H1 (cell line): ENCODE data around the gene SBNO1. TPM values are rescaled to one million over a fixed set of nuclear protein-coding genes. Genes with fewer than 3 reads are reported as not detected.

ENCODE experiments used
- CTCF ChIA-PET: fragments of 300-600 bp; sonication (Branson Sonifier 250); formaldehyde crosslinking; loops from one replicate; lab custom pipeline; 2021; ENCODE audit not compliant: partially characterized antibody; lab: Charles Lee
- POLR2A ChIA-PET: fragments of 300-600 bp; sonication (Branson Sonifier 250); formaldehyde crosslinking; loops from one replicate; lab custom pipeline; 2021; ENCODE audit warnings: inconsistent platforms; ENCODE audit not compliant: partially characterized antibody; lab: Charles Lee
- DNase-seq, 2 experiments: peaks; one replicate each; pipeline versions ENCODE4 v3.0.0 to v3.0.0-alpha.2; 2010 to 2022; ENCODE audit warnings: low spot score in 2 of 2, low read depth in 1 of 2, mixed read lengths in 1 of 2
- FAIRE-seq: peaks from 2 replicates; lab custom pipeline; 2011; peaks lifted over from hg19 to GRCh38; lab: Jason Lieb, UNC
- H2AFZ ChIP-seq: 2 replicates; pipeline ENCODE4 v1.8.1; 2012; ENCODE audit warnings: low read length, inconsistent platforms
- H2AK5ac ChIP-seq: 2 replicates; pipeline ENCODE4 v1.6.1; 2013; ENCODE audit warnings: low read depth, low read length
- H2BK120ac ChIP-seq: replicated peaks from 2 replicates; pipeline ENCODE3; 2013; ENCODE audit warnings: low read depth, low read length, inconsistent platforms
- H2BK12ac ChIP-seq: 2 replicates; pipeline ENCODE4 v1.6.1; 2013; ENCODE audit warnings: low read depth, low read length
- H2BK15ac ChIP-seq: 2 replicates; pipeline ENCODE4 v1.6.1; 2013; ENCODE audit warnings: low read length
- H2BK20ac ChIP-seq: 2 replicates; pipeline ENCODE4 v1.6.1; 2013; ENCODE audit warnings: low read length
- H2BK5ac ChIP-seq: 2 replicates; pipeline ENCODE4 v1.6.1; 2013; ENCODE audit warnings: low read depth, low read length
- H3K14ac ChIP-seq: 2 replicates; pipeline ENCODE4 v1.6.1; 2013; ENCODE audit warnings: inconsistent platforms; ENCODE audit not compliant: insufficient read length
- H3K18ac ChIP-seq: 2 replicates; pipeline ENCODE4 v1.6.1; 2013; ENCODE audit warnings: low read length; ENCODE audit errors: extremely low read depth
- H3K23ac ChIP-seq: 2 replicates; pipeline ENCODE4 v1.6.1; 2013; ENCODE audit warnings: inconsistent platforms; ENCODE audit not compliant: insufficient read length
- H3K23me2 ChIP-seq: 2 replicates; pipeline ENCODE4 v1.6.1; 2013; ENCODE audit warnings: low read depth, low read length
- H3K27ac ChIP-seq: 2 replicates; pipeline ENCODE4 v1.6.1; 2011; ENCODE audit warnings: low read depth, low read length, inconsistent platforms
- H3K27me3 ChIP-seq, 4 experiments: replicated peaks in 1 of 4; 1 replicate in 1 of 4; 2 replicates in 3 of 4; pipeline versions ENCODE4 v1.6.1 to v1.8.1; 2011 to 2013; ENCODE audit warnings: low read length in 3 of 4, mild to moderate bottlenecking in 3 of 4, inconsistent platforms in 2 of 4, mixed read lengths in 2 of 4, moderate library complexity in 1 of 4; ENCODE audit not compliant: control insufficient read depth in 3 of 4, insufficient read depth in 3 of 4; ENCODE audit errors: extremely low read depth in 1 of 4
- H3K36me3 ChIP-seq, 4 experiments: 2 replicates each; pipeline versions ENCODE4 v1.6.1 to v1.8.1; 2011 to 2013; ENCODE audit warnings: mild to moderate bottlenecking in 4 of 4, low read length in 3 of 4, moderate library complexity in 2 of 4, control low read depth in 1 of 4, inconsistent platforms in 1 of 4; ENCODE audit not compliant: insufficient read depth in 4 of 4, control insufficient read depth in 2 of 4
- H3K4ac ChIP-seq: replicated peaks from 2 replicates; pipeline ENCODE3; 2013; ENCODE audit warnings: low read length, low read depth, mixed read lengths, inconsistent platforms; ENCODE audit not compliant: insufficient read length
- H3K4me1 ChIP-seq, 4 experiments: replicated peaks in 1 of 4; 1 replicate in 1 of 4; 2 replicates in 3 of 4; pipeline versions ENCODE4 v1.6.1 to v1.8.1; 2011 to 2013; ENCODE audit warnings: low read length in 3 of 4, inconsistent platforms in 2 of 4, mixed read lengths in 1 of 4; ENCODE audit not compliant: insufficient read depth in 4 of 4, control insufficient read depth in 3 of 4
- H3K4me2 ChIP-seq, 2 experiments: 2 replicates each; pipeline versions ENCODE4 v1.6.1 to v1.8.1; 2011 to 2013; ENCODE audit warnings: low read depth in 2 of 2, low read length in 2 of 2, control low read depth in 1 of 2, inconsistent platforms in 1 of 2, mild to moderate bottlenecking in 1 of 2; ENCODE audit not compliant: insufficient read depth in 1 of 2
- H3K4me3 ChIP-seq, 4 experiments: fragments of 200-600, 300-600 bp in 1 of 4; sonication (generic), shearing (Covaris generic), sonication (Bioruptor Twin) in 1 of 4; 2 replicates each; pipeline versions ENCODE4 v1.5.1 to v1.8.1; 2011 to 2016; ENCODE audit warnings: low read length in 4 of 4, low read depth in 3 of 4, control low read depth in 2 of 4, inconsistent platforms in 2 of 4, mild to moderate bottlenecking in 2 of 4, mixed read lengths in 1 of 4, moderate library complexity in 1 of 4; ENCODE audit not compliant: insufficient read depth in 2 of 4; ENCODE audit errors: extremely low read depth in 1 of 4
- H3K56ac ChIP-seq: replicated peaks from 2 replicates; pipeline ENCODE3; 2013; ENCODE audit warnings: low read depth, mild to moderate bottlenecking, mixed read lengths, low read length, inconsistent platforms; ENCODE audit not compliant: insufficient read length
- H3K79me1 ChIP-seq: 2 replicates; pipeline ENCODE4 v1.6.1; 2013; ENCODE audit warnings: low read depth, low read length, control low read depth
- H3K79me2 ChIP-seq, 2 experiments: 2 replicates each; pipeline versions ENCODE4 v1.6.1 to v1.8.1; 2012 to 2013; ENCODE audit warnings: low read length in 2 of 2, mild to moderate bottlenecking in 2 of 2, inconsistent platforms in 1 of 2; ENCODE audit not compliant: insufficient read depth in 2 of 2, control insufficient read depth in 1 of 2
- H3K9ac ChIP-seq, 4 experiments: replicated peaks in 1 of 4; 1 replicate in 1 of 4; 2 replicates in 3 of 4; pipeline versions ENCODE4 v1.6.1 to v1.8.1; 2011 to 2013; ENCODE audit warnings: low read depth in 3 of 4, low read length in 3 of 4, control low read depth in 2 of 4, mild to moderate bottlenecking in 2 of 4, moderate library complexity in 2 of 4, inconsistent platforms in 1 of 4; ENCODE audit errors: extremely low read depth in 1 of 4
- H3K9me3 ChIP-seq, 2 experiments: 2 replicates each; pipeline versions ENCODE4 v1.6.1 to v1.8.1; 2012 to 2013; ENCODE audit warnings: mild to moderate bottlenecking in 2 of 2, moderate library complexity in 2 of 2, control low read depth in 1 of 2, inconsistent platforms in 1 of 2, low read depth in 1 of 2, low read length in 1 of 2, mixed read lengths in 1 of 2; ENCODE audit not compliant: insufficient read depth in 2 of 2
- H4K20me1 ChIP-seq, 2 experiments: replicated peaks in 1 of 2; 2 replicates each; pipeline versions ENCODE3 to v1.8.1; 2011 to 2013; ENCODE audit warnings: inconsistent platforms in 2 of 2, low read length in 2 of 2, mild to moderate bottlenecking in 1 of 2; ENCODE audit not compliant: insufficient read depth in 2 of 2, control insufficient read depth in 1 of 2
- H4K5ac ChIP-seq: 2 replicates; pipeline ENCODE4 v1.6.1; 2013; ENCODE audit warnings: low read length, low read depth, mixed read lengths, inconsistent platforms; ENCODE audit not compliant: insufficient read length
- H4K8ac ChIP-seq: 2 replicates; pipeline ENCODE4 v1.8.0; 2013; ENCODE audit warnings: mild to moderate bottlenecking, moderate library complexity, low read length, inconsistent platforms; ENCODE audit not compliant: insufficient read depth; ENCODE audit errors: extremely low read depth
- H4K91ac ChIP-seq: replicated peaks from 2 replicates; pipeline ENCODE3; 2013; ENCODE audit warnings: low read length, mixed read lengths, inconsistent platforms; ENCODE audit not compliant: insufficient read length
- ASH2L ChIP-seq: fragments of 200-600, 300-600 bp; sonication (generic); IDR thresholded peaks from one replicate; pipeline ENCODE4 v1.7.1; 2017; ENCODE audit warnings: low read length
- CBX8 ChIP-seq: fragments of 300-800, 300-1000 bp; sonication (generic); IDR thresholded peaks from 2 replicates; pipeline ENCODE4 v1.7.1; 2016; ENCODE audit warnings: low read depth, low read length, borderline replicate concordance
- CHD2 ChIP-seq: IDR thresholded peaks from 2 replicates; pipeline ENCODE4 v1.6.1; 2012; ENCODE audit warnings: low read length, improper control_type of control experiment
- EP300 ChIP-seq, 2 experiments: IDR thresholded peaks; 1 replicate in 1 of 2; 2 replicates in 1 of 2; pipeline ENCODE4 v1.6.1; 2011 to 2012; ENCODE audit warnings: low read depth in 2 of 2, low read length in 2 of 2, mild to moderate bottlenecking in 2 of 2, borderline replicate concordance in 1 of 2, inconsistent platforms in 1 of 2, moderate library complexity in 1 of 2
- HDAC2 ChIP-seq, 2 experiments: fragments of 300-600 bp in 1 of 2; sonication (generic) in 1 of 2; IDR thresholded peaks; 2 replicates each; pipeline ENCODE4 v1.6.1; 2011 to 2012; ENCODE audit warnings: low read depth in 2 of 2, low read length in 2 of 2, mild to moderate bottlenecking in 2 of 2, moderate library complexity in 2 of 2, borderline replicate concordance in 1 of 2, inconsistent platforms in 1 of 2
- HDAC6 ChIP-seq: IDR thresholded peaks from one replicate; pipeline ENCODE4 v1.7.1; 2012; ENCODE audit warnings: low read depth, mild to moderate bottlenecking, inconsistent platforms, low read length, moderate library complexity
- MAFK ChIP-seq: IDR thresholded peaks from 2 replicates; pipeline ENCODE4 v1.6.1; 2012; ENCODE audit warnings: low read depth, mild to moderate bottlenecking, improper control_type of control experiment, low read length
- POLR2A ChIP-seq, 2 experiments: IDR thresholded peaks; 1 replicate in 1 of 2; 2 replicates in 1 of 2; pipeline ENCODE4 v1.6.1; 2011; ENCODE audit warnings: low read depth in 2 of 2, low read length in 2 of 2, mild to moderate bottlenecking in 2 of 2; ENCODE audit errors: control extremely low read depth in 1 of 2
- POLR2AphosphoS5 ChIP-seq: IDR thresholded peaks from 2 replicates; pipeline ENCODE4 v1.6.1; 2011; ENCODE audit warnings: low read depth, low read length
- SP2 ChIP-seq: IDR thresholded peaks from 2 replicates; pipeline ENCODE4 v1.6.1; 2012; ENCODE audit warnings: mild to moderate bottlenecking, low read length, inconsistent platforms
- SP4 ChIP-seq: IDR thresholded peaks from 2 replicates; pipeline ENCODE4 v1.6.1; 2012; ENCODE audit warnings: low read length, inconsistent platforms
- TBP ChIP-seq: IDR thresholded peaks from 2 replicates; pipeline ENCODE4 v1.6.1; 2011; ENCODE audit warnings: low read depth, low read length, improper control_type of control experiment
- WGBS, 2 experiments: shearing (Covaris generic) in 1 of 2; methylation state at CpG; one replicate each; pipeline versions ENCODE4 v1.1.6 to v1.1.7; 2013 to 2015; ENCODE audit warnings: low lambda C conversion rate in 2 of 2, mixed read lengths in 2 of 2, inconsistent platforms in 1 of 2, low coverage in 1 of 2, missing lambda C conversion rate in 1 of 2; ENCODE audit not compliant: insufficient replicate concordance in 2 of 2, insufficient coverage in 1 of 2, insufficient read length in 1 of 2; ENCODE audit errors: extremely low coverage in 1 of 2, missing lambda C conversion rate in 1 of 2; 5-methylcytosine and 5-hydroxymethylcytosine counted together
- polyA plus RNA-seq, 7 experiments: library from polyadenylated mRNA; depleted of rRNA in 3 of 7; stranded (reverse) in 5 of 7; unstranded in 2 of 7; fragments of >200 nt in 5 of 7; fragments of 200-250 nt in 2 of 7; gene quantifications; 1 replicate in 5 of 7; 2 replicates in 1 of 7; 4 replicates in 1 of 7; pipeline versions ENCODE4 v1.2.1 to v1.2.3, GENCODE V29; 2011 to 2013; ENCODE audit warnings: missing spikeins in 2 of 7, mixed read lengths in 2 of 7
- total RNA-seq: library from RNA; stranded (reverse); fragmentation: NEBNext Ultra II Directional; extraction: Animal tissue kit (Norgen Biotek cat#: 25700); gene quantifications from 2 replicates; pipeline ENCODE4 v1.2.1, GENCODE V29; 2021

The SBNO1 gene
- total and polyA plus RNA-seq, 2 of the 8 experiments (the other 6 are each of a cell fraction or from before 2014, with no cell fraction given) = 6.7 to 57.7 TPM

GRCh38 chr12:123363740-123364531, 711 bp downstream of the SBNO1 start:
- H3K79me2 ChIP-seq = peaks cover 40 to 55% of the 10 kb centered on the region in 2 experiments
- peak overlapping the region; percentile 85 to 92 (median 90) for H3K4me3 ChIP-seq
- peak overlapping the region; percentile 83; the same call in 1 of the 2 replicates for H3K18ac ChIP-seq
- DNase-seq (peak in 1 of 2 experiments; percentile 55), FAIRE-seq (no peak)
- H2BK15ac ChIP-seq = no peak overlapping the region
- no peaks in the 10 kb centered on the region for H3K27me3 ChIP-seq
- no peak overlapping the region for H2BK12ac ChIP-seq
- peaks cover 3 to 8% of the 10 kb centered on the region in 2 experiments for H4K20me1 ChIP-seq
- no peak overlapping the region for H4K91ac ChIP-seq
- H3K23me2 ChIP-seq = peaks cover 4% of the 10 kb centered on the region
- H3K27ac ChIP-seq = peak overlapping the region; percentile 54
- H3K4ac ChIP-seq = no peak overlapping the region
- H3K56ac ChIP-seq = peak overlapping the region; percentile 82
- H2AK5ac ChIP-seq = no peak overlapping the region
- H2BK5ac ChIP-seq = peak overlapping the region; percentile 35; the same call in 1 of the 2 replicates
- peak overlapping the region; percentile 84 to 94 (median 86) for H3K9ac ChIP-seq
- peak overlapping the region; percentile 71 to 81 for H3K4me2 ChIP-seq
- peaks cover 0 to 2% (median 0%) of the 10 kb centered on the region in 4 experiments; a peak in 1 of 7 replicates for H3K4me1 ChIP-seq
- 1% methylated on average over 49 of the region's 62 CpGs; no CpG with 5 or more reads in 1 of the 2 experiments for WGBS, 2 experiments
- H4K8ac ChIP-seq = peak overlapping the region; percentile 93; the same call in 1 of the 2 replicates
- no peak overlapping the region for H4K5ac ChIP-seq
- H3K14ac ChIP-seq = no peak overlapping the region
- POLR2A ChIA-PET = interaction anchor here (0.6 to 5.5 kb wide), 17 partner anchors 8 to 348 kb away, joined by 3 to 69 read pairs (median 3); partner anchors contain the start of genes ATP6V0A2, DDX55, KMT5A and MPHOSPH9
- H3K36me3 ChIP-seq = no peaks in the 10 kb centered on the region
- no peak overlapping the region for H2BK20ac ChIP-seq
- CTCF ChIA-PET = interaction anchor here (0.8 to 1.6 kb wide), 2 partner anchors 11 to 20 kb away, joined by 3 to 8 read pairs; partner anchors contain the start of gene KMT5A
- H2BK120ac ChIP-seq = no peak overlapping the region
- no peaks in the 10 kb centered on the region for H3K9me3 ChIP-seq
- no peak overlapping the region for H3K23ac ChIP-seq
- no peak overlapping the region for H2AFZ ChIP-seq
- no peaks in the 10 kb centered on the region for H3K79me1 ChIP-seq
- TF ChIP-seq HDAC6 (no peak), CHD2 (no peak), SP2 (no peak), ASH2L (no peak), SP4 (no peak), CBX8 (no peak), POLR2A (IDR thresholded peaks at IDR 0.05; ENCODE audit: control extremely low read depth in 1 of 2, low read depth in 2 of 2, low read length in 2 of 2) (0 out of 3 replicates have a peak, but pooled peaks of 1 of the 2 experiments have one; percentile 21), TBP (0 out of 2 replicates have a peak, but pooled peaks have one; percentile 35), EP300 (IDR thresholded peaks at IDR 0.05; ENCODE audit: borderline replicate concordance in 1 of 2, low read depth in 2 of 2, low read length in 2 of 2) (no peak), HDAC2 (IDR thresholded peaks at IDR 0.05; ENCODE audit: borderline replicate concordance in 1 of 2, low read depth in 2 of 2, low read length in 2 of 2) (no peak; a peak in 1 of 4 replicates), MAFK (no peak), POLR2AphosphoS5 (no peak)
